Hematopoietic multipotent progenitor cell treated with erythropoietin and hydrocortisone succinate and interleukin-3 and kit ligand, for 8 days (in vitro differentiated cells): ENCODE measurements around the gene CREB5.
A peak's percentile ranks its signal among the peaks of the same experiment; 100 is the strongest.

Experiments used
- DNase-seq: peaks from one replicate; pipeline ENCODE4 v3.0.0-alpha.2; 2015

The CREB5 gene

DNA sequence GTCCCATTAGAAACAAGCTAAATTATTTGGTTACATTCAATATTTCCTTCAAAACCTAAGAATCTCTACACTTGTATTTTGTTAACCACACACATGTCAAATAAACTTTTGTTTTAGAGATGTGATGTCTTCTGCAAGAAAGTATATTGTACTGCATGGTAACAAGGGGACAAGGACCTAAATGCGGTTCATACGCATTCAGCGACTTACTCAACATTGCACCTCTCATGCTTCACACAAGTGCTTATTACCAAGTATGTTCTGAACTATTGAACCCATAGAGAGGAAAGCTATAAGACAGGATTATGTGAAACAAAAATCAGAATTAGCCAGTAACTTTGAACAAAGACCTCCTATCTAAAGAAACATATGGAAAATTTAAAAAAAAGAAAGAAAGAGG lies 68.3 kb downstream of the CREB5 start:
- DNase-seq: no peak

DNA sequence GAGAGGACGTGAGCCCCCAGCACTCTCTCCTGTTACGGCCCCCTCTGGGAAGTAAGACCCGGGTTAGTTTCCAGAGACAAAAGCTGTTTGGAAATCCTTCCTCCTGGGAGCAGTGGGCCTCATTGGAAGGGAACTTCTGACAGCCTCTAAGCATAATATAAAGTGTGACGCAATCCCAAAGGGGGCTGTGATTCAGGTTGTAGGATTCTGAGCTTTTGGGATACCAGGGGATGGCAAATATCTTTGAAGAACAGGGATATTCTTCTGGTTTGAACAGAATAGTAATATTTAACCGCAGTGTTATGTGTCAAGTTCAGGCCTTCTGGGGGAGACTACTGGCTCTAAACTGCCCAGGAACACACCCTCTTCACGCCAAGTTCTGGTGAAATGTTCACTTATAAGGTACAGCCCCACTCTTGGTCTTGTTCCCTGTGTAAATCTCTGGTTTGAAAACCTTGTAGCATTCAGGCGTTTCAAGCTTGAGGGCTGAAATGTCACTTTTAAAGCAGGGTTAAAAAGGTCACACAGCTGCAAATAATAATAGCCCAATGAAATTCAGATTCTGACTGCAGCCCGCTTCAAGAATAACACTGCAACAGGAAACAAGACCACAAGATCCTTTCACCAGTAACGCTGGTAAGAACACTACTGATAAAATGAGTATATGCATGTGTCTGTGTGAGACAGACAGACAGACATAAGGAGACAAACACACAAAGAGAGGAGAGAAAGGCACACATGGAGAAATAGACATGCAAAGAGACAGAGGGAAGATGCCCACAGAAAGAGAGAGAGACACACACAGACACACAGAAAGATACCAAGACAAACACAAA lies 69.0 kb downstream of the CREB5 start:
- DNase-seq: peak; percentile 38

DNA sequence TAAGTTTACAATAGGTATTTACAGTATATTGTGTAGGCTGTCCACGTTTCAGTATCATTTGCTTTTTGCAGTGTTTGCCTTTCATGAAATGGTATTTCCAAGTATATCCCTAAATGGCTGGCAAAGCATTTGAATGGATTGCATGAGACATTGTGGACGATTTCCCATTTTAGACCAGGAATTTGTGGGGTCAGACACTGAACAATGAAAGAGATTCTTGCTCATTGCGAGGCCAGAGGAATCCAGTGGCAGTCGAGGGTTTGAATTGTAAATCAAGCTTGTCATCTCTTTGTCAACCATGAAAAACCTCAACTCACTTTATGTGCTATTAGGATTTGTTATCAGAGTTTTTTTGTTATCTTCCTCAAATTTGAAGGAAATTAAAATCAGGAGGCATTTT lies 70.8 kb downstream of the CREB5 start:
- DNase-seq: no peak

DNA sequence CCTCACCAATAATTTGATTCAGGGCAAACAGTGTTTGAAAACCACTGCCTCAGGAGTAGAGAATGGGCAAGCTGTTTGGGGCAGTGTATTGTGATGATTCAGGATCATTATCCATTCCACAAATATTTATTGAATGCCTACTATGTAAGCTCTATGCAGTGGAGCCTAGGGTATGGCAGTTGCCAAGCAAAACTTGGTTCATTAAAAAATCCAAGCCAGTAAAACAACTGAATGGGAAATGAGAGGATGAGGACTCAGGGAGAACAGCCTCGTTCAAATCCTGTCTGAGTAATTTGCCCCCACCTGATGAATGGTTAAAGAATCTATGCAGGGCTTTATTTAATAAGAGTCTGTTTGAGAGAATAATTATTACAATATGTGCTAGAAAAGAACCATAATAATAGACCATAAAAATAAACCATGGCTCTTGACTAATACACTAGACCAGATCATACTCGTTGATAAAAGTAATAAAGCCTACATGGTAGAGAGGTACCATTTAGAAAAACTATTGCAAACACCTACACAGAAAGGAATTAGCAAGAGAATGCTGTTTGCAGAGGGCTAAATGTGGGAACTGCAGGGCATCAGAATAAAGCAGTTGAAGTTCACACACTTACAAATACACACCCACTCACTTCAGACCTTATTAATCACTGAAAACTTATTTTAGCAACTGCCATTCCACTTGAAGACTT lies 71.7 kb downstream of the CREB5 start:
- DNase-seq: no peak

DNA sequence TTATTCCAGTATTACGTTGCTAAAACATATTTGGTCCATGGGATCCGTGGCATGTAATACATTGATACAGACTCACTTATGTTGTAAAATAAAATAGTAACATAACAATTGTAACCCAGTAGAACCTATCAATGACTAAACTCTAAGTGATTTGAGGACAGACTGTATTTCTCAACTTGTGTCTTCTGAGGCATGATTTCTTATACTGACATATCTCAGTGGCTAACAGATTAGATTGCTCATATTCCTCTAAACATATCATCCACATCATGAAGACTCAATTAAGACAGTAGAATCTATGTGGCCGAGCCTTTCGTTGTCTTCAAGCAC lies 72.3 kb downstream of the CREB5 start:
- DNase-seq: no peak

DNA sequence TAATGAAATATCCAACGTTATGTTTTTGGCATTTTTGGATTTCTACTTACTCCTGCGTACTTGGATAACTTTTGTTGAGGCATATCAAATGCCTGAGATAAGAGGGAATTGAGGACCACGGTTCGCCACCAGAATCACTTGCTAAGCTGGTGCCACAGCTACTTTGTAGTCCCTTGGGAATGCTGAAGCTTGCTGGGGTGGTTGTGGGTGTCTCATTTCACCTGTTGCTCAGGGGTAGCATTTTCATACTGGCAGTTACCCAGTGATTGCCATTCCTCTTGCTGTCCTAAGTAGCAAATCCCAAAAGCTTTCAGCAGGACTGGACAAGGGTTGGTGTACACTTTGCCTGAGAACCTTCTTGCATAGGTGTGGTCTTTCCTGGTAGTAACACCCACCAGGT lies 75.2 kb downstream of the CREB5 start:
- DNase-seq: no peak

DNA sequence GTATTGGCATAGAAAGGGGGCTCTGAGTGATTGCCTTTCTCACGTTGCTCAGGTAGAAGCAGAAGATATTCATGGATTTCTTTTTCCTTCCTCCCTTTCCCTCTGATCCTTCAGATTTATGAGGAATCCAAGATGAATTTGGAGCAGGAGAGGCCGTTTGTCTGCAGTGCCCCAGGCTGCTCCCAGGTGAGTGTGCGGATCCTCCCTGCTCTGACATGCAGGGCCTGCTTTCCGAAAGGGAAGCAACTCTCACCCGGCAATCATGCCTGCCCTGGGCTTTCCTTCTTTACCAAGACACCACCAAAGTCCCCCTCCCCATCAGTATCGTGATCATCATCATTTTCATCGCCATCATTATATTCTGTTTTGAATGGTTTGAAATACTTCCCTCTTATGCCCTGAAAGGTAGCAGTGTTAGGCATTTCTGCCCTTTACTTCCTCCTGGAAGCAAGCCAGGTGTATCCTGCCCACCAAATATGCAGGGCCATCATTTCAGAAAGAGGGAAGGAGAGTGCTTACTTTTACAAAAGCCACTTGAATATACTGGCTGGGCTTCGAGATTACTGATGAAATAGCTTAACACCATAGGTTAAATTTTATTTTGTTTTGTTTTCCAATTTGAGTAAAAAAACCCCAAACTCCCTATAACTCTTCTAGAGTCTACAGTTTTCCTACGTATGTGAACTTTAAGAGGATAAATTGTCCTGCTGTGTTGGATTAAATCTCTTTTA lies 75.9 kb downstream of the CREB5 start:
- no peak for DNase-seq

DNA sequence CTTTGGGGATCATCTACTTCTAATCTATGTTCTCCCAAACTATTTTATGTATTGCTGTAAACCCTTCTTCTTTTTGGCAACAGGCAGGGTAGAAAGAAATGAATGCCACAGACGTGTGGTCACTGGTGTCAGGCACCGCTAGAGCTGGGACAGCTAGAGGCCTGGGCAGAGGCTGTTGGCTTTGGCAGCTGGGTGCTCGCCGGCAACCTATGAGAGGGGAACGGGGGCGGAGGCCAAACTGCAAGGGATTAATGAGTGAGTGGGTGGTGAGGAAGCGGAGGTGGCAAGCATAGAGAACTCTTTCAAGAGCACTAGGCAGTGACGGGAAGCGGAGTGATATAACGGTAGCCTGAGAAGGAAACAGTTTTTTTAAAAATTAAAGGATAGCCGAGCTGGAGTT lies 78.5 kb downstream of the CREB5 start:
- DNase-seq: no peak

DNA sequence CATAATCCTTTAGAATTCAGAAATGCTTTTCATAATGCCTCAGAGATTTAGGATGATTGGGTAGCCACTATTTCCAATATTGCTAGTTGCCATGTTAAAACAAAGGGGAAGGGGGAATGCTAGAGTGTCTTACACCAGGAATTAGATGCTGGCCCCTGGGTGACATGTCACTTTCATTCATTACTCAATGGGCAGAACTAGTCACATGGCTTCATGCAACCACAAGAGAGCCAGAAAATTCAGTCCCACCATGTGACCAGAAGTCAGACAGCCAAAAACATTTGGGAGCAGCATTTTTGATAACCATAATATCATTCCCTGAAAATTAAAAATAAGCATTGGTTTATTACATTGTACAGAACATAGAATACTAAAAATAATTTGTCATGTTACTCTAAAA lies 81.2 kb downstream of the CREB5 start:
- DNase-seq: no peak

DNA sequence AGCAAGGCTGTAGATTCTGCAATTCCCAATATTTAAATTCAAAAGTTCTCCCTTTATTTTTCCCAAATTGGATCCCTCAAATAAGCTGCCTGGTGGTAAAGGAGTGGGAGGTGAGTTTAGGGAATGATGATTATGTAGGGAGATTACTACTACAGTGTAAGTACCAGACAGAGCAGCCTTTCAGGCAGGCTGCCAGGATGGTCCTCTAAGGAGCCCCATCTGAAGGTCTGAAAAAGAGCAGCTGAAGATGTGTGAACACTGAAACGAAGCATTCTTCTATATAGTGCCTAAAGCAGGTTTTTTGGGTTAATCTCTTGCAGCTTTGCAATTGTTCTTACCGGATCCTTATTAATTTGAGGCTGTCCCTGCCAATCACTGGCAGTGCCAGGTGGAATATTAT lies 84.7 kb downstream of the CREB5 start:
- no peak for DNase-seq

DNA sequence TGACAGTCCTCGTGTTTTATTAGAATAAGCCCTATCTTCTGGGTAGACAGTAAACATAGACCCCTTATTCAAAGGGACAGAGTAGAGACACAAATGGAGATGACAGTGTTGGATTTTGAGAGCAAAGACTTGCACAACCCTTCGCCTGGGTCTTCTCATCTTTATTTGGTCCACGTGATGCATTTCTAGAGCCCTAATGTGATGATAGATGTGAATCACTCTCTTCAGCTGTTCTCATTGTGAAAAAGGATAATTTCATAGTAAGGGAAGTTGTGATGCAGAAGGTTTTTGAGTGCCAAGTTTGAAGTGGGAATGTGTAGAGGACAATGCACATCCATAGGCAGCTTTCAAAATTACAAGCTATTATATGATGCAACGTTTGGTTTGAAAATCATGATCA lies 86.3 kb downstream of the CREB5 start:
- no peak for DNase-seq

DNA sequence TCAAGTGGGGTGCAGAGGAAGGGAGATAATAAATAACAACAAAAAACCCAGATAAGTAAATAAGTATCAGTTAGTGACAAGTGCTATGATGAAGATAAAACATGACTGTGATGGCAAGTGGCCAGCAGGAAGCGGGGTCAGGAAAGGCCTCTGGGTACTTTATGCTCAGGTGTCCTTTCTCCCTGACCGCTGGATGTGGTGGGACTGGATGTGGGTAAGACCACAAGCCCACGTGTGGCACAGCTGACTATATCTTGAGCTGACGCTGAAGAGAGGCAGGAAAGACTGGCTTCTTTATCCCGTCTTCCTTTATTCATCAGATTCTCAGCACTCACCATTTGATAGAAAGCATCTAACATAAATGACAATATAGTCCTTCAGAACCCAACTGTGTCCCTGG lies 87.8 kb downstream of the CREB5 start:
- DNase-seq: no peak

DNA sequence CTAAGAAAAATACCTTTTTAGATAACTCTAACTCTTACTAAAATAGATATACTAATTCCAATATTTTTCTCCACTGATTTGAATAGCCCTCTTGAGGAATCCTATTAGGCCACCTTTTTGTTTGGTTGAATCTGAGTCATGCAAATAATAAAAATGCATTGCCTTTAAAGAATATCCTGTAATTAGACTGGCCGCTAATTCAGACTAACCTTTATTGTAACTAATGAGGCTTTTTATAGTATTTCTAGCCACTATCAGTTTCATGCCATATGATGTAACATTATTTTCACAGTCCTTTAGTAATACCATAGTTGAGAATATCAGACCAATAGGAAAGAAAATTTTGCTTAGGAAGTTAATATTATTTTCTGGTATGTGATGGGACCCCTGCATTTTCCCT lies 90.1 kb downstream of the CREB5 start:
- DNase-seq: no peak

DNA sequence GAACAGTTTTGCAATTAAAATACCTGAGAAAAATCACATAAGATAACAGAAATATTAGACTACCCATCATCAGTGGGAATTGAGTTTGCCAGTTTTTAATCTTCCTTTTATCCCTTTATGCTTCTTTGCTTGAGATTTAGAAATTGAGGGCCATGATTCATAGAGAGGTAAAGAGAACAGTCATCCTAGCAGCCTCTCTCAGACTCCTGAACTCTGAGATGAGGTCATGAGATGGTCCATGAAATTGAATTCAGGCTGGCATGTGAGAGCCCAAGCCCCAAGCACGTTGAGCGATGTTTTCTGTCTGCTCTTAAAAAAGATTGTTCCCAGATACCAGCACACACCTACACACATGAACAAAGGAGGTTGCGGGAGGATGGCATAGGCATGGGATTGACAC lies 91.1 kb downstream of the CREB5 start:
- no peak for DNase-seq

DNA sequence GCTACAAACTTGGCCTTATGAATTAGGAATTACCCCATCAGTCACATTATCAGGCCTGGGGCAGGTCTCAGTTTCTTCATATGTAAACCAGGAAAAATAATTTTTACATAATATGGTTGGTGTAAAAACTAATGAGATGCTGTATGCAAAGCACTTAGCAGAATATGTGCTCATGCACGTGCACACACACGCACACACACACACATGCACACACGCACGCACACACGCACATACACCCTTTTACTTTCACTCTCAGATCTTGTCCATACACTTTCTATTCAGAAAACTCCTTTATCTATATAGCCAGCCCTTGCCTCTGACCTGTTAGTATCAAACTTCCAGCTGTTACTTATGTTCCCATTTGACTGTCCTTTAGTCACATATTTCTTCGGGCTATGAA lies 92.7 kb downstream of the CREB5 start:
- no peak for DNase-seq

DNA sequence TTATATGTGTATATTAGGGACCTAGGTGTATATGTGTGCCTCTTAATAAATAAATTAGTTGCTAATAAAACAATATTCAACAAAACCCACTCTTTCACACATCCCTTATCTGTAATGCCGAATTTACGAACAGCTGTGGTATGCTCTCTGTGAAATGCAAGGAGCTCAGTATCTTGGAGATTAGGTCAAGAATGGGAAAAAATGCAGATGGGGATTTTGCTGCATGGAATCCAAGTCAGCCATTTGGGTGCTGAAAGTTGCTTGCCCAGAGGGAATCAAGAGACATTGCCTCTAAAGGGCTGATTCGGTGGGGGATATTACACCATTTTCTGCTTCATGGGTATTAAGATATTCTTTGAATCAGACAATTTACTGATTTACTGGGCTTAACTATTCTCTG lies 93.5 kb downstream of the CREB5 start:
- no peak for DNase-seq

DNA sequence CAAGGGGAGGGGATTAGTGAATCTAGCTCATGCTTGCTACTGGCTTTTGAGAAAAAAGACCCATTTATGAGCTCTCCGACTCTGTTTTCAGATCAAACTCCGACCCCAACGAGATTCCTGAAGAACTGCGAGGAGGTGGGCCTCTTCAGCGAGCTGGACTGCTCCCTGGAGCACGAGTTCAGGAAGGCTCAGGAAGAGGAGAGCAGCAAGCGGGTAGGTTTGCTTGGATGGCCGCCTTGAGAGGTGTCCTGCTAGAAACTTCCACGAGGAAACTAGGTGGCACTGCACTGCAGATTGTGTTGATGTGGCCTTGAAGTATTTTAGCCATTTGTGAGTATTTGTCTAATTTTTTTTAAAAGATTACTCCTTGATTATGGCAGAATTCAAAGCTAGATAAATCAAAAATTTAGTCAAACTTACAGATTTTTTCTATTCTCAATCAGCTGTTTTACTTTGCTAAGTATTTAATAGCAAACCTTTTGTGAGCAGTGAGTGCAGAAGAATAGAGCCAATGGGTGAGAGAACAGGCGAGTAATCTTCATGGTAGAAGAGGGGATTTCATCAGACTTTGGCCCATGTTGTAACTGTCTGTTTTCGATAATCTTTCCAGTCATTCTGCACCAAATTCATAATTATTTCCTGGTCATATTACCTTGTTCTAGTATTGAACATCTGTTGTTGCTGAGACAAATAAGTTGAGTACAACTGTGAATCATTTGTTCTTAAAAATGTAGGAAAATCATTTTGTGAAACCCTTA lies 95.4 kb downstream of the CREB5 start:
- DNase-seq: no peak

DNA sequence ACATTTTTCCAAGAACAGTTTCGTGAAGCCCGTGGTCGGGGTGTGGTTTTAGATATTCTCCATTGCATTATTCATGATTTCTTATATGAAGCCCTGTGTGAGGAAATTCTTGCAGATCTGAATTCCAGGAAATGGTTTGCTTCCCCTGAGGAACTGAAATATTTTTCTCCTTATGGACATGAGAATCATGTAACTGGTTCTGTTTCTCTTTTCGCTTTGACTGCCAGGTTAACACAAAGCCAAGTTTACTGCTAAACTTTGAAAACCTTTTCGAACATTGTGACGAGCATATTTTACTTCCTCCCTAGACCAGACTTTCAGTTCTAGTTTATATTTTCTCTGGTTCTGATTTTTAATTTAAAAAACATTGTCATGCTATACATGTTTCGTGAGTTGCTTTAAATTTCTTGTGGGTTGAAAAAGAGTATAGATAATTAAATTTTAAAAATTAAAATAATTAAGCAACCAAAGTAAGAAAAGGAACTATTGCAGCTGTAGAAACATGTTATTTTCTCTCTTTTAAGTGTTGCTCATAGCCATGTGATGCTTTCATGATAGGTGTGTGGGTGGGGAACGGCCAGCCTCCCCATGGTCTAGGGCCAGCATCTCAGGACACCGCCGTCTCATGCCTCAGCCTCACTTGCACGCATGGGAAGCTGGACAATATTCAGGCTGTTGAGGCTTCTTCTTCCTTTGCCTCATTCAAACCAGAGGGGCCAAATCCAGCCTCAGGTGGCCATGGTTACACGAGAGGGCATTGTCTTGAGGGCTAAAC lies 97.1 kb downstream of the CREB5 start:
- DNase-seq: no peak

DNA sequence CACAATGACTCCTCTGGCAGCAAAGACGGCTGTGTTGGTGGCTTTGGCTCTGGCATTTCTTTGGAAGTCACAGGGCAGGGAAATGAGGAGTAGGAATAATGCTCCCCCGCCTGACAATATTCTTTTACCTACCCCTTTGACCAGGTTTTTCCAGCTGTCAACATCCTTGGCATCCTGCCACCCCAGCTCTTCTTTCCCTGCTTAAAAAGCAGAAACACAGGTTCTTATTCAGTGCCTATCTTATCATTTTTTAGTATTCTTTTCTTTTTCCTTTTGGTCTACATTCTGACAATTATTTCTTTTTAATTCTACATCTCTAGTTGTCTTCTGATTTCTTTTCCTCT lies 97.7 kb downstream of the CREB5 start:
- DNase-seq: no peak

DNA sequence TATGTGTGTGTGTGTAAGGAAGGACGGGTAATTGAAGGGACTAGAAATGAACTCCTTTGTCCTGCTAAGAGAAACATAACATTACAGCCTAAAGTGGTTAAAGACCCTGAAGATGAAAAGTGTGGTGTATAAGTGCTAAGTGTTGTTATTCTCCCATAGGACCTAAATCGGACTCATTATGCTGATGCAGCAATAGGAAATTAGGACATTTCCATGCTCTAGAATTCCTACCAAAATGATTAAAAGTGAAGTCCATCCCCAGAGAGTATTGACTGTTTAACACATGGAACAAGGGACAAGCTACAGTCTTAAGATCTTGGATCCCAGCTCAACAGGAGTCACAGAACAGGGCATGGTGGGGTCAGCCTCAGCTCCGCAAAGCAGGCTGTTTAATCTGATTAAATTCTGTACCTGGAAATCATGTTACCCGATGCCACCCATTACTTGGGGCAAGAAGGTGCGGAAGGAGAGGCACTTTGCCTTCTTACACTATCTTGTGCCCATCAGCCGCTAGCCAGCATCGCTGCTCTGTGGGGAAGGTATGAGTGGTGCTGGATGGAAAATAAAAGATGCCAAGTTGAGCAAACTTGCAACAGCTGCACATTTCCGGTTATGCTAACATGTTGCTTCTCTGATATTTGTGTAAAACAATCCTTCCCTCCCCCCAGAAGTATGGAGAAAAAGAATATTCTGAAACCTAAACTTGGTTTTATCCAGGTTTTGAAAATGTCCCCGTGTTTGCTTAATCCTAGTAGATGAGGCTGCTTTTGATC lies 100.5 kb downstream of the CREB5 start:
- DNase-seq: no peak

DNA sequence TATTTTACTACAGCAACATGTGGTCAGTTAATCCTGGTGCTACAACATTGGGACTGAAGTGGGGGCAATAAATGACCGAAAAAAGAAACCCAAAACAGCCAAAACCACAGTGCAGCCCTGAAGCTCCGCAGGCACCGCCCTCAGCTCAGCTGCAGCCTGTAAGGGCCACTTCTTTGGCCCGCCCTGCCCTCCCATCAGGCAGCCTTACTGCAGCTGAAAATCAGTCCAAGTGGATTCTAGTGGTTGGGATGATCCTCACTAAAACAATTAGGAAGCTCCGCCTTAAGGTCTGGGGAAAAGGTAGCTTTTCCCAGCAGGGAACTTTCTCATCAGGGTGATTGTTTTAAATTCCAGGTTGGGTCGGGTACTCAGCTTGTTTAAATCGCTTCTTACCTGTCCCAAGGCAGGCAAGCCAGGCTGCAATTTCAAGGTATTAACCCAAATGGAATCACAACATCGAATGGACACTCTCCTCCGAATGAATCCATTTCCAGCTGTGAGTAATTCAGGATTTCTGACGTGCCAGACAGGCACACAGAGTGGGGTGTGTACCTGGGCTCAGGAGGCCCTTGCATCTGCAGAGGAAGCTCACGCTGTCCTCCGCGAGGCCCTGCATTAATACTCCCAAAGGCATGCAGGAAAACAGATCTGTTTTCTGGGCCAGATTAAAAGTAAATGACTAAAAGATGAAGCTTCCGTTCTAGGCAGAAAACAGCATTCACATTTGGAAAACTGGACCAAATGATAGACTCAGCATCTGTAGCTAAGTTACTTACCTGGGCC lies 104.3 kb downstream of the CREB5 start:
- no peak for DNase-seq
